GM12878 (cell line): Measurements from ENCODE around the gene ZNF554.

Experiments used
- CREB1 ChIP-seq: IDR thresholded peaks from 2 replicates; pipeline ENCODE4 v1.6.1; 2012; ENCODE audit warnings: low read depth, mild to moderate bottlenecking, inconsistent platforms
- MYC ChIP-seq: IDR thresholded peaks from 2 replicates; pipeline ENCODE4 v1.6.1; 2011; ENCODE audit warnings: mild to moderate bottlenecking, low read length, moderate library complexity, inconsistent platforms; ENCODE audit not compliant: insufficient read depth, insufficient replicate concordance, insufficient read length, severe bottlenecking
- TF ChIP-seq, protein P1 (sequence below), 3 experiments: IDR thresholded peaks in 2 of 3; conservative IDR thresholded peaks in 1 of 3; 2 replicates each; pipeline ENCODE4 v1.5.1; 2011; ENCODE audit warnings: low read depth in 3 of 3, low read length in 3 of 3, mild to moderate bottlenecking in 3 of 3, control low read depth in 2 of 3, moderate library complexity in 2 of 3, inconsistent platforms in 1 of 3, mixed read lengths in 1 of 3; ENCODE audit not compliant: control insufficient read depth in 2 of 3, insufficient read depth in 1 of 3; ENCODE audit errors: extremely low read depth in 1 of 3

DNA sequence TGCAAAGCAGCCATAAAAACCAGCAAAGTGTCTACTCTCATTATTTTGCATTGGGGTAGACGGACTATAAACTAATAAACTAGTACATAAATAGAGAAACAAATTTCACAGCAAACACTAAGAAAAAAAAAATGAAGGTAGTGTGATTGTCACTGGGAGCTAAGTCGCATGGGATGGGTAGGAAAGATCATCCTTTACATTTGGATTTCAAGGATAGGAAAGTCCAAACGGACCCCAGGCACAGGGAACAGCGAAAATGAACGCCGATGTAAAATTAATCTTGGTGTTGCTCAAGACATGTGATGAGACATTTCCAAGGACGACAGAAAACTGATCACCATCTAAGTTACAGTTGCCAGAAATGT, 35.9 kb upstream of the ZNF554 start:
- no peak for TF ChIP-seq CREB1
- TF ChIP-seq, protein P1, sequence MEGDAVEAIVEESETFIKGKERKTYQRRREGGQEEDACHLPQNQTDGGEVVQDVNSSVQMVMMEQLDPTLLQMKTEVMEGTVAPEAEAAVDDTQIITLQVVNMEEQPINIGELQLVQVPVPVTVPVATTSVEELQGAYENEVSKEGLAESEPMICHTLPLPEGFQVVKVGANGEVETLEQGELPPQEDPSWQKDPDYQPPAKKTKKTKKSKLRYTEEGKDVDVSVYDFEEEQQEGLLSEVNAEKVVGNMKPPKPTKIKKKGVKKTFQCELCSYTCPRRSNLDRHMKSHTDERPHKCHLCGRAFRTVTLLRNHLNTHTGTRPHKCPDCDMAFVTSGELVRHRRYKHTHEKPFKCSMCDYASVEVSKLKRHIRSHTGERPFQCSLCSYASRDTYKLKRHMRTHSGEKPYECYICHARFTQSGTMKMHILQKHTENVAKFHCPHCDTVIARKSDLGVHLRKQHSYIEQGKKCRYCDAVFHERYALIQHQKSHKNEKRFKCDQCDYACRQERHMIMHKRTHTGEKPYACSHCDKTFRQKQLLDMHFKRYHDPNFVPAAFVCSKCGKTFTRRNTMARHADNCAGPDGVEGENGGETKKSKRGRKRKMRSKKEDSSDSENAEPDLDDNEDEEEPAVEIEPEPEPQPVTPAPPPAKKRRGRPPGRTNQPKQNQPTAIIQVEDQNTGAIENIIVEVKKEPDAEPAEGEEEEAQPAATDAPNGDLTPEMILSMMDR (IDR thresholded peaks at IDR 0.05 in 2 of 3, conservative IDR thresholded peaks at IDR 0.05 in 1 of 3; ENCODE audit: control insufficient read depth in 2 of 3, extremely low read depth in 1 of 3, insufficient read depth in 1 of 3, low read depth in 3 of 3, low read length in 3 of 3), result no peak
- TF ChIP-seq MYC, result no peak
